Measurements from ENCODE around the gene SYT1.

- no peak for TF ChIP-seq GATA2 (IDR thresholded peaks at IDR 0.05; ENCODE audit: low read depth, low read length)
- no peak for TF ChIP-seq GATA3 (IDR thresholded peaks at IDR 0.05; ENCODE audit: low read depth, low read length)
Observed at GRCh38 chr12:79223761-79224160, 359.2 kb downstream of the SYT1 start.
